Keratinocyte (primary cell): ENCODE results near the gene DAO.

Source experiments
- EZH2 ChIP-seq: IDR thresholded peaks from one replicate; pipeline ENCODE4 v1.6.1; 2012; ENCODE audit warnings: inconsistent platforms, mild to moderate bottlenecking, low read length, moderate library complexity
- TF ChIP-seq, protein P1 (sequence below), 3 experiments: IDR thresholded peaks in 1 of 3; conservative IDR thresholded peaks in 1 of 3; optimal IDR thresholded peaks in 1 of 3; 2 replicates in 2 of 3; 3 replicates in 1 of 3; pipeline versions ENCODE3 to v1.5.1; 2011; ENCODE audit warnings: low read length in 3 of 3, mild to moderate bottlenecking in 3 of 3, moderate library complexity in 2 of 3, control low read depth in 1 of 3, inconsistent platforms in 1 of 3; ENCODE audit not compliant: insufficient read depth in 2 of 3; ENCODE audit errors: extremely low read depth in 1 of 3

DNA sequence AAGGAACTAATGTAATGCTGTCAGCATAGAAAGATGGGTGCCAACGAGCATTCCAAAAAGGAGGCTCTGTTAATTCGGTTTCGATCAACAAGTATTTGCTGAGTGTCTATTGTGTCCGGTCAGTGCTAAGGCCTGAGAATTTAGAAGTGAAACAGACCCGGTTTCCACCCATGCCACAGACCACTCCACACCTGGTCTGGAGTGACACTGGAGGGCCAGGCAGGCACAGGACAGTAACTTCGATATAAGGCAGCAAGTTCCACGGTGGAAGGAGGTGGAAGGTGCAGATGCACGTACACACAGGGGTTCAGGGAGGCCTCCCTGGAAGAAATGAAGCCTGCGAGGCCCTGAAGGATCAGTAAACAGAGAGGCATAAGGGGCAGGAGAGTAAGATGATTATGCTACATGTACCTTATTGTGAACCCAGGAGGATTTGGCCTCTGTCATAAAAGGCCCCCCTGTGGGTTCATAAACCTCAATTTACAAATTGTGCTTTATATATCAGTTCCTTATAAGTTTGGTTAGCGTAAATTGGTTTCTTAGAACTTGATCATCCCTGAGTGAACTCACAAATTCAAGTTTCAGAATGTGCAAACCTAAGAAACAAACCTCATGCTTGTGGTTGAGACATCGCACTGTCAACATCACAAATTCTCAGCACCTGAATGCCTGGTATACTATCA is 48.4 kb upstream of the DAO start:
- TF ChIP-seq, protein P1, sequence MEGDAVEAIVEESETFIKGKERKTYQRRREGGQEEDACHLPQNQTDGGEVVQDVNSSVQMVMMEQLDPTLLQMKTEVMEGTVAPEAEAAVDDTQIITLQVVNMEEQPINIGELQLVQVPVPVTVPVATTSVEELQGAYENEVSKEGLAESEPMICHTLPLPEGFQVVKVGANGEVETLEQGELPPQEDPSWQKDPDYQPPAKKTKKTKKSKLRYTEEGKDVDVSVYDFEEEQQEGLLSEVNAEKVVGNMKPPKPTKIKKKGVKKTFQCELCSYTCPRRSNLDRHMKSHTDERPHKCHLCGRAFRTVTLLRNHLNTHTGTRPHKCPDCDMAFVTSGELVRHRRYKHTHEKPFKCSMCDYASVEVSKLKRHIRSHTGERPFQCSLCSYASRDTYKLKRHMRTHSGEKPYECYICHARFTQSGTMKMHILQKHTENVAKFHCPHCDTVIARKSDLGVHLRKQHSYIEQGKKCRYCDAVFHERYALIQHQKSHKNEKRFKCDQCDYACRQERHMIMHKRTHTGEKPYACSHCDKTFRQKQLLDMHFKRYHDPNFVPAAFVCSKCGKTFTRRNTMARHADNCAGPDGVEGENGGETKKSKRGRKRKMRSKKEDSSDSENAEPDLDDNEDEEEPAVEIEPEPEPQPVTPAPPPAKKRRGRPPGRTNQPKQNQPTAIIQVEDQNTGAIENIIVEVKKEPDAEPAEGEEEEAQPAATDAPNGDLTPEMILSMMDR (optimal IDR thresholded peaks at IDR 0.05 in 1 of 3, IDR thresholded peaks at IDR 0.05 in 1 of 3, conservative IDR thresholded peaks at IDR 0.05 in 1 of 3; ENCODE audit: extremely low read depth in 1 of 3, insufficient read depth in 2 of 3, low read length in 3 of 3) = no peak
- no peak for TF ChIP-seq EZH2
